GM18858 (cell line): ENCODE results near the gene PKNOX2.

Source experiments
- ATAC-seq: cut with Tn5 transposase; IDR thresholded peaks from one replicate; pipeline ENCODE4 v1.9.1; 2021; ENCODE audit not compliant: unreplicated experiment

The PKNOX2 gene

DNA sequence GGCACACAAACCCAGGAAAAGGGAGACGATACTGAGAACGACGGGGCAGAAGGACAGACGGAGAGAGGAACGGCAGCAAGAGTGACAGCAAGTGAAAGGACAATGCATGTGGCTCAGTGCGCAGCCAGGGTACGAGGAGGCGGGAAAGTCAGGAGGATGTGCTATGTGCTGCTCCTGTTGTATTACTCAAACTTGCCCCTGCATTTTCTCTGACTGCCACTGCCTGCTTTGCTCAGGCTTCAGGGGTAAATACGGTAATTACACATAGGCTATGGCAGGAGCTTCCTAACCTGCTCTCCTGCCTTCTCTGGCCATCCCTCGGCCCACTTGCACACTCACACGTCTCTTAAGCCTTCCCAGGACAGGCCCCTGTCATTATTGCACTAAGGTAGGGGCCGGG, 236.7 kb downstream of the PKNOX2 start:
- no peak for ATAC-seq

DNA sequence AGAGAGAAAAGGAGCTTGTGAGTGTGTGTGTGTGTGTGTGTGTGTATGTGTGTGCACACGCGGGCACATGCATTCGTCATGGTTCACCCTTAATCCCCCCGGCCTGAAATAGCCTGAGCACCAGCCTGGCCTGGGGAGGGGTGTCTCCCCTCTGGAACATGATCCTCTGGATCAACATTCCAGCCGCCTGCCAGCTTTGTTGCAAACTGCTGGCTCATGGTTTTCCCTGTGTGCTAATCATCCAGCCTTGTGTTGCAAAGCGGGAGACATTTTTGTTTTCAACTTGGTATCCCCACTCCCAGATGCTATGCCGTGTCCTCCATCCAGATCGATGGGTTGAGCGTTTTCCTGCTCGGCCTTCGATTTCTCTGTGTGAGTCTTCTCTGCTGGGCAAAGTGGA, 237.2 kb downstream of the PKNOX2 start:
- no peak for ATAC-seq

DNA sequence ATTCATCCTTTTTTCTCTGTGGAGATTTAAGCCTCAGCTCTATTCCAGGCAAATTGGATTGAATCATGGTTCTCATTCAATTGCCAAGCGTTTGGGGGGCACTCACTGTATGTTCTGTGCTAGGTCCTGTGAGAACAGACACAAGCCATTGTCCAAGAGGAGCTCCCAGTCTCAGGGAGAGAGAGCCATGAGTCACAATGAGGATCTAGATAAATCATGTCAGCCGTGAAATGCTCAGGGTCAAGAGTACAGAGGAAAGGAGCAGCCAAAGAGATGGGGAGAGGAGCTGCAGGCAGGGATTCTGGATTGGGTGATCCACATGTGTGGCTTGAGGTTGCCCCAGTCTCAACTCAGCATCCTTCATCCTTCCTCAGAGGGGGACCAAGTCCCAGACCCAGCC, 237.9 kb downstream of the PKNOX2 start:
- no peak for ATAC-seq

DNA sequence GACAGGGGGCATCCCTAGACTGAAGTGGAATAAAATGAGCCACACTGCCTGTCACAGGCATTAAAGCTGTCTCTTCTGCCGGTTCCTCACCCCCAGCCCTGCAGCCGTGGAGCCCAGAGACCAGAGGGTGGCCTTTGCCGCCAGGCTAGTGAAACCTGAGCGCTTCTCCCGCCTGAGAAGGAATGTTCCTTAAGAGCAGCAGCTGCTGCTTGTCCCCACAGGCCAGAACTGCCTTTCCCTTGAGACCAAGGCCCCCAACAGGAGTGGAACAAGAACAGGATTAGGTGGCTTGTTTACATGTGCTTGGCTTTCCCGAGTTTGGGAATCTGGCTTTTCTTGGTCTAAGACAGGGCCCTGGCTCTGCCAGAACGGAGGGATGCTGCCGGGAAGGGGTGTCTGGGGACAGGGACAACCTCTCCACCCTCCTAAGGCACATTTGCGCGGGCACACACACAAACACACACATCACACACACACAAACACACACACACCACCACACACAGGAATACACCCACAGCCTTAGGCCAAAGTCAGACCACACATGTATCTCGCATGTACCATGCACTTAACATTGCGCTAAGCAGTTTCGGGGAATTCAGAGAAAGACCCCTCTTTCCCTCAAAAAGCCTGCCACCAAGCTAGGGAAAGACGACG, 239.7 kb downstream of the PKNOX2 start:
- ATAC-seq: no peak

DNA sequence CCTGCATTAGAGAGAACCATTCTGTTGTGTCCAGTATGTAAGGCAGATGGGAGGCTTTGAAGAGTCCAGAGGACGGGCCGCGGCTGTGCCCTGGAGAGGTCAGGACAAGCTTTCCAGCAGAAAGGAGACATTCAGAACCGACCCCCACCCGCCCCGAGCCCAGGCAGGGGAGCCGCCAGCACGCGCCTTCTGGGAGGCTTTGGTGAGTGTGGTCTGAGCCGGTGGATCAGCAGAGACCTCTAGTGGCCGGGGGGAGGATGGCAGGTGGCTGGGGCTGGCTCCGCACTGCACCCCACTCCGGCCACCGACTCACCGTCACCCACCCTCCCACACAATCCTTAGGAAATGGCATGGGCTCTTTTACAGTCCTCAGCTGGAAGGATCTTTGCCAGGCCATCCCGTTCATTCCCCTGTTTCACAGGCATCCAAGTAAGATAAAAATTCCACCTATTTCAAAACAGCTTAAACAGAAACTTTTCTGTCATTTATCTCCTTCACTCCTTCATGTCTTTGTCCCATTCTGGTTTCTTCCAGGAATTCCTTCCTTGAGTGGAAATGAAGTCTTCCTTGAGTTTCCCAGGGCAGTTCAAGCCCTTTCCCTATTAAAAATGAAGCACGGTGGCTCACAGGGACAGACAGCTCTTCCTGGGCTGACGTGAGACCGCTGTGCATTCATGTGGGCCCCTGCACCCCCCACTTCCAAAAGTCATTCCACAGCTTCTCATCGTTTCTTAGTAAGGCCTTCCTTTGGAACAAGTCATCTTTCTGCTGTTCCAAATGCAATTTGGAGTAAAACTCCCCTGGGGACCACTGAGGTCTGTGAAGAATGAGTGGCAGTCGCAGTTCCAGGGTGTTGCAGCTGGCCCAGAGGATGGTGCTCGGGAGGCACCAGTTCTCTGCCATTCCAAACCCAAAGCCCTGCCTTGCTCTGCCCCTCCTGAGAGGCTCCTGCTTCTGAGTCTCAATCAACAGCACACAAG, 240.6 kb downstream of the PKNOX2 start:
- no peak for ATAC-seq

DNA sequence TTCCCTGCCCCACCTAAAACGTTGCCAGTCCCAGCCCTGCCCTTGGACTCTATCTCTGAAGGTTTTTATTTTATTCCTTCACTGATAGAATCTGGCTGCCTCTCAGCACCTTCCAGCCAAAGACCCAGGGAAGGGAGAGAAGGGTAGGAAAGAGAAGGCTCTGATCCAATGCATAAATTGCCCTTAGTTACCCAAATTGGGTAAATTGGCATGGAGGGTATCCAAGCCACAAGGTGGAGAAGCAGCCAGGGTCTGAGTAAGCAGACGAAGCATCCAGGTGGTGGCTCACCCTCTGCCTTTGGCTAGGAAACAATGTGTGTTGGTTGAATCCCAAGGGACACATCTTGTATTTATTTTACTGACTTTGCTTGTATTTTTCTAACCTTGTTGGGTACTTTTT, 242.5 kb downstream of the PKNOX2 start:
- no peak for ATAC-seq

DNA sequence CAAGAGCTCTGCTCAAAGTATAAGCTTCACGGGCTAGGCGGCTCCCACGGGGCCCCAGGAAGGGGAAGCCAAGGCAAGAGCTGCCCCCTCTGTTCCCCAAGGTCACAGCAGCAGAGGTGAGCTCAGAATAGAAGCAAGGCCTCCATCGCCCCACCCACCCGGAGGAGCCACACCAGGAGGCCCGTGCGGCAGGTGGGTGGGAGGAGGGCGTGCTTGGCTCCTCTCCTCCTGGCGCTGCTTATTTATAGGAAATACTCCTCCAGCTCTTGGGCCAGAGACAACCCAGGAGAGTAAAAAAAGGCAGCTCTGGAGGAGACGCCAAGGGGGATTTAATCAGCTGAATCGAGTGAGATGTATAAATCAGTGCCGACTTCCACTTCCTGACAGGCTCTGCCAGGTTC, 243.8 kb downstream of the PKNOX2 start:
- ATAC-seq: no peak

DNA sequence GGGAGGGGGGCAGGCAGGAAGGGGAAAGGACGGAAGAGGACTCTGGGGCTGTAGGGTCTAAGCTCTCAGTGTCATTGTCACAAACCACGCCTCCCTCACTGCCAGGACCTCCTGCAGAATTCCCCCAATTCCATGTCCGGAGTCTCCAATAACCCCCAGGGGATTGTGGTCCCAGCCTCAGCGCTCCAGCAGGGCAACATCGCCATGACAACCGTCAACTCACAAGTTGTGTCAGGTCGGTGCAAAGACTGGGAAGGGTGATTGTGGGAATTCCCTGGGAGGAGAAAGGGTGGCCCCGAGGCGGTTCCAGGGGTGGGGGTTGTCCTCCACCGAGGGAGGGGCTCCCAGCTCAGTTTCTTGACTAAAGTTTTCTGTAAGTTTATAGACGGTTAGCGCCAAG, 245.5 kb downstream of the PKNOX2 start:
- ATAC-seq: no peak

DNA sequence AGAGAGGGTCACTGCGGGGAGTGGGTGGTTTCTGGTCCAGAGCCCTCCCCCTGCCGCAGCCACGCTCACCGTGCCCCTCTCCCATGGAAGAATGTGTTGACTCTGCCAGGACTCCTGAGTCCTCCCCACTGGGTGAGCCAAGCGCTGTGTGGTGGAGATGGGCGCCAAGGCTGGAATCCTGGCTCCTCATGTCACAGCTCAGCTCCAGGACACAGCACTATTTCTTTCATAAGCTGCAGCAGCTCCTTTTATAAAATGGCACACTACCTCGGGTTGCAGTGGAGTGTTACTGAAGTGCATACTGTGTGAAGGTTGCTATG, 247.6 kb downstream of the PKNOX2 start:
- no peak for ATAC-seq

DNA sequence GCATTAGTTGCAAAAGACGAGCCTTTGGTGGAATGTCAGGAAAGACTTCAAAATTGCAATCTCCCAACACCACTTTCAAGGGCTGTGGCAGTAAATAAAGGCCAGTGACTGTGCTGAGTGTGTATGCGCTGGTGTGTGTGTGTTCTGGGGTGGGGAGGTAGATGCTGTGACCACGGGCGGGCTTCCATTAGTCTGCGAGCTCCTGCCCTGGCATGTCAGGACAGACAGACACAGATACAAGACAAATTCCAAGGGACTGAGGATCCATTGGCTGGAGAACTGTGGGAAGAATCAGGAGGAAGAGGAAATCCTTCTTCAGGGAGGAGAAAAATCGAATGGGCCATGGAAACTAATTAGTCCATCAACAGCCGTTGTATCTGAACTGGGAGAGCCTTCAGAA, 248.0 kb downstream of the PKNOX2 start:
- ATAC-seq: no peak

DNA sequence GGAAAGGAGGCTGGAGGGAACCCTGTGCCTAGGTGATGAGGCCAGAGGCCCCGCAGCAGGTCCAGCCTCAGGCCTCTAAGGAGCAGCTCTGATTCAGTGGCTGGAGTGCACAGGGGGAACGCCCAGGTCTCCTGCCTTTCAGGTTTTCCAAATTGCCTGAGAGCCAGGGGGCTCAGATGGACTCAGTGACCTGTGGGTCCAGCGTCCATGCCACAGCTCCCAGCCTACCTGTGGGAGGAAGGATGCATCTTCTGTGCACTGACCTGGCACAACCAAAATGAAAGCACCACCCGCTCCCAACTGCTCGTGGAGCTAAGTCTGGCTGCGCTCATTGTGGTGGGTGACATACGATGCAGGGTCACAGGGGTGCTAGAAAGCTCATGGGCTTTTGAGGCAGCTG, 248.7 kb downstream of the PKNOX2 start:
- no peak for ATAC-seq

DNA sequence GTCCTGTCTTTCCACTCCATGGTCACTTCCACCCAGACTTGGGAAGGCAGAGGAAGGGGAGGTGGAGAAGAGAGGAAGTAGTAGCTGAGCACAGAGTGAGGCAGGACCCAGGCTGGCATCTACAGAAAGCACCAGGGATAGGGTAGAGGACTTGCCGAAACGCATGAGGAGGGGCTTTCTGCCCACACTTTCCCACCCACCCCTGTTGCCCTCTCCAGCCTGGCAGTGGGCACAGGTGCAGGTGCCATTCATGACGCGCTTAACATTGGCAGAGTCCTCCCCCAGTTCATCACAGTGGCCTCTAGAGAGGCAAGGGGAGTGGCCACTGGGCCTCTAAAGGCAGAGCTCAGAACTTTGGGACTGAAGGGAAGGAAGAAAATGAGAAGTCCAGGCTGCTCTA, 249.6 kb downstream of the PKNOX2 start:
- ATAC-seq: no peak

DNA sequence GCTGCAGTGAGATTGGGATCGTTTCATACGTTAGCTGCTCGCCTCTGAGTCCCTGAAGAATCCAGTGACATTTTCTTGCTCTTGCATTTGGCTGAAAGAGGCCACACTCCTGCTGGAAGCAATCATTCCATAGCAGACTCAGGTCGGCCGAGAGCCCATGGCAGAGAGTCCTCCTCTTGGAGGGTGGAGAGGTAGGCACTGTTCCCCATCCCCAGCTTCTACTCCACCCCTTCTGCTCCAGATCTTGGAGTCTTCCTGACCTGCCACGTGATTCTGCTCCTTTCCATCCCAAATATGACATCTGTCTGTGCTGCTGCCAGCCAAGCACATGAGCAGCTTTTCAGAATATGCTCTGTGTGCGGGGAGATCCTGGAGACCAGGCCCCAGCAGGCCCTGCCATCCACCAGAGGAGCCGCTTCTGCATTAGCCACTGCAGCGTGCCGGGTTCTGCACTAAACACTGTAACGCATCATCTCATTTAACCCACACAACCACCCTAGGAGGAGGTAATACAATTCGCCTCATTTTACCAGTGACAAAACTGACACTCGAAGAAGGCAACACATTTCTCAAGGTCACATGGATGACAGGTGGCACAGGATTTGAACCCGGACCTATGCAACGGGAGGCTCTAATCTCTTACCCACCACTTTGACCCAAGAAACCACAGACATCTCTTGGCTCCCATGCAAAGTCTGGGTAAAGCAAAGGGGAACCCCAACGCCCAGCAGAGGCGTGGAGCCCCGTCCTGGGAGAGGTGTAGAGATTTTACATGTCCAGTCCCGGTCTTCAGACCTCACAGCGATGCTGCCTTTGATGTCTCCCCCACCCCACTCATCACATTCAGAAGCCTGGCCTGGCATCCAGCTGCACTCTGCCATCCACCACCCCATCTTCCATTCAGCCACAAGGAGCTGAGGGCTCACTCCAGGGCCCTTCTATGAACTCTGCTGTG, 252.7 kb downstream of the PKNOX2 start:
- ATAC-seq: no peak

DNA sequence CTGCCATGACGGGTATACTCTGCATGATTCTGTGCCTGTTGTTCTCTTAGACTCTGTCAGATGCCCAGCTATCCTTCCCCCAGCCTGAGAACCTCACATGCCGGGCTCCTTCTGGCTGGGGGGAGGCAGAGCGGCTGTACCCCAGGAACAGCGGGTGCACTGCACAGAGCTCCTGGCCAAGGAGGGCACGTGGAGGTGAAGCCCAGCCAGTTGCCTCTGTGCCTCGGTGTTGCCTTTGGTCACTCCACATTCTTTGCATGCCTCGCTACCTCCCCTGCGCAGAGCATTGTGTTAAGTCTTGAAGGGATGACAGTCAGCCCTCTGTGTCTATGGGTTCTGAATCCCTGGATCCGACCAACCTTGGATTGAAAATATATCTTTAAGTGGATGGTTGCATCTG, 253.8 kb downstream of the PKNOX2 start:
- ATAC-seq: no peak

DNA sequence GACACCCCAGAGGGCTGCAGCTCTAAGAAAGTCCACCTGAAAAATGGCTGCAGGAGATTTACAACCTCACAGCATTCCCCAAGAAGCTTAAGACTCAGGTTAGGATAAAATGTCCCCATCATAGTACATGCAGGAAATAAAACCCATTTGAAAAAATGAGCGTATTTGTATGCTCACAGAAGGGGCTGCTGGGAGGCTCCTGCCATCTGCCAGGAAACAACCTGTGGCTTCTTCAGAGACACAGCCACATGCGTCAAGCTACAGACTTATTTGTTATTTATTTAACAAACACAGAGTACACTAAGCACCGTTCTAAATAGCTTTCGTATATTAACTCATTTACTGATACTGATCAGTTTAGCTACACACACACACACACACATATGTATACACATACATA, 258.1 kb downstream of the PKNOX2 start:
- ATAC-seq: no peak

DNA sequence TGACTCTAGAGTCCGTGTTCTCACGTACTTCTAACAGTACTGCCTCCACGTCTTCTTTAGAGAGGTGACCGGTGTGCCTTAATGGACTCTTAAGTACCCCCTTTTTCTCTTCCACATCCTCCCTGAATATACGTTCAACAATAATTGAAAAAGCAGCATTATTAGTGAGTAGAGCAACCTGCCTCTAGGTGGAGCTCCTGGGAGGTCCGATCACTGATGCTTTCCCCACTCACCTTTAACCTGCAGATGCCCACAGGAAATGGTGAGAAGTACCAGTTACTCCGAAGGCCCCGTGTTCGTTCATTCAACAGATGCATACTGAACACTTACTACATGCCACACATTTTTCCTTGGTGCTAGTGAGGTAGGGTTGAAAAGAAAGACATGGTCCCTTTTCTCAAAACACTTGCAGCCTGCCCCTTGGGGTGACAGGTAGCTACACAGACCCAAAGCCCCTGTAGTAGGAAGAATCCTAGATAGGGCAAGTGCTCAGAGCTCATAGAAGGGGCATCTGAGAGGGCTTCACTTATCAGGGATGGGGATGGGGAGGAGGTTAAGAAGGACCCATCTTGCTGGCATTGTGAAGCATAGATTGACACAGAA, 258.8 kb downstream of the PKNOX2 start:
- ATAC-seq: peak; percentile 40

DNA sequence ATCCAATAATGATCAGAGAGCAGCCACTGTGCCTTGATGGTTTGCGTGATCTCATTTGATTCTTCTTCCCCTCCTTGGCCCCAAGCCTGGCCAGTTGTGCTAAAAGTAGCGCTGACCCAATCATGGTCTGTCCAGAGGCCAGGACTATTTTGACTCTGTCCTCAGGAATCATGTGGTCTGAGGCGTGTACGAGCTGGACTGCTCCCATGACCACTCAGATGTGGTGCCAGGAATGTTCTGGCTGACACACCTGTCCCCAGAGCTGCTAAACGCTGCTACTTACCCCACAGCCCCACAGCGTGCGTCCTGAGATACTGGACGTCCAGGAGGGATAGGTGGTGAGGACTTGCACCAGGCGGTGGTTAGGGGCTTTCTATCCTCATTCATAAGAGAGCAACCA, 261.1 kb downstream of the PKNOX2 start:
- ATAC-seq: no peak

DNA sequence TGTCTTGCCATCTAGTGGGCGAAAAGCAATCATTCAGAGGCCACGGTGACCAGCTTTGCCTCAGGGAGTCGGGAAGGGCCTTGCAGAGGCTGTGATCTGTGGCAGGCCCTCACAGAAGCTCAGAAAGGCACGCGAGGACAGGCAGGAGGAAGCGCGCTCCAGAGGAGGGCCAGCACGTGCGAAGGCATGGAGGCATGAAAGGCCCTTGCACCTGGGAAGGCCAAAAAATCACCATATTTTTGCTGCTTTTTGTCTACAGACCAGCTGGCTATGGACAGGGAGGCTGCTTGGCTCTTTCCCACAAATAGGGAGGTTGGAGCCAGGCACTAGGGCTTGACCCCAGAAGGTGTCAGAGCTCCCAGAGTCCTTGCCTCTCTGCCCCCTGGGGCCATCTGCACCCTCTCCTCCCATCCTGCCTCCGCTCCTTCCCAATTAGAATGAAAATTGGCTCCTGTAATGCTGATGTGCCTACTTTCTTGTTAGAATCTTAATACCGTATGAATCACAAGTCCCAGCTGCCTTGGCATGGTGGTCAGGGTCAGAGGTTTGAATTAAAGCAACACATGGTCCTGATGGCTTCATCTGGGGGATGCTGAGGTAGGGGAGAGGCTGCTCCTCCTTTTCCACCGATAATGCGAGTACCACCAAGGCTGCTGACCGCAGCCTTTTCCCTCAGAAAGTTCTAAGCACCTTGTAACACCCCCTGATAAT, 262.4 kb downstream of the PKNOX2 start:
- ATAC-seq: no peak

DNA sequence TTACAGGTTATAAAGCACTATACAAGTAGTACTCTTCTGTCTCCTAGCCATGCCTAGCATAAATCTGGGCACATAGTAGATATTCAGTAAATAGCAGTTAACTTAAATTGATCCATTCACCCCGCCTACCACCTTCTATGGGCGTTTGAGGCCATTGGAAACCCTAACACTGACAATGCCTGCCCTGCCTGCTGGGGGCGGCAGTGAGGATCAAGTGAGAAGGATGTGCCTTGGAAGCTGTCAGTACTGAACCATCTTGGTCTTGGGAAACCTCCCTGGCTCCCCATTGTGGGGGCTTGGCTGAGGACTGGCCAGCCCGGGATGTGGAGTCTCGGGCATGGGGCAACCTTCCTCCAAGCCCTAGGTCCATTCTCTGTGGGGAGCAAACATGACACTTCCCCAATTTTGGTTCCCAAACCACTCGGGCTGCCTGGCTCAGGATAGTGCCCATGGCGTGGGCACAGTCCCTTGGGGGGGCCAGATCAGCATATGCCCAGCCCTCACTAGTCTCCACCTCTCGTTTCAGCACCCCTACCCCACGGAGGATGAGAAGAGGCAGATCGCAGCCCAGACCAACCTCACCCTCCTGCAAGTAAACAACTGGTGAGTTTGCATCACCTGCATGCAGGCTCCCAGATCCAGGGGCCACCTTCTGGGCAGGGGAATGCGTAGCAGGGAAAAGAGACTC, 264.1 kb downstream of the PKNOX2 start:
- ATAC-seq: no peak

DNA sequence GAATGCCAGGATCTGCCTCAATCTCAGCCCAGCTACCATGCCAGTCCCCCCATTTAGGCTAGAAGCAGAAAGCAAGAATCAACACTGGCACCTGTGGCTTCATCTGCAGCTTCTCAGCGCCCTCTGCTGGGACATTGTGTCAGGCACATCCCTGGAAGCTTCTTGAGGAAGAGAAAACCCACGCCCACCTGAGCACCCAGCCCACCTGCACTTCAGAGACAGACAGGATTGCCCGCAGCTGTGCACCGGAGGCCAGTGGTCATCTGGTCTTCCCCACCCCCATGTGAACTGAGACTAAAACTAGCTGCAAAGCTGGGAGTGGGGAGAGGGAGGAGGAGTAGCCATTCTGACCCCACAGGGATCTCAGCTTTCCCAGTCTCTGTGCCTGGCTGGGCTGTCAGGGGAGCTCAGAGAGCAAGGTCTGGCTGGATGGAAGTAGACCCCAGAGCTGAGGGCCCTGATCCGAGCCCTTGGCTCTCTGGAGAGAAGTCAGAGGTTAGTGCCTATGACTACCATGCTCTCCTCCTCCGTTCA, 264.7 kb downstream of the PKNOX2 start:
- ATAC-seq: no peak
